ENCODE results near the gene ABCC3.

DNA sequence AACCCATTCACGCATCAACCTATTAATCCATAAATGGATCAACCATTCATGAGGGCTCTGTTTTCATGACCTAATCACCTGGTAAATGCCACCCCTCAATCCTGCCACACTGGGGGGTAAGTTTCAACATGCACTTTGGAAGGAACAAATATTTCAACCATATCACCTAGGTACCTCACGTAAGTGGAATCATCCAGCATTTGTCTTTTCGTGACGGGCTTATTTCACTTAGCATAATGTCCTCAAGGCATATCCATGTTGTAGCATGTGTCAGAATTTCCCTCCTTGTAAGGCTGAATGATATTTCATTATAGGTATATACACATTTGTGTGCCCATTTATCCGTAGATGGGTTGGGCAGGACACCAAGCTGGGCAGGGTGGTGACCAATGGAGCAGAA, 37.4 kb downstream of the ABCC3 start:
- TF ChIP-seq GATA3 (IDR thresholded peaks at IDR 0.05; ENCODE audit: low read depth, low read length) (no peak), GATA2 (IDR thresholded peaks at IDR 0.05; ENCODE audit: low read depth, low read length) (no peak)
